ENCODE data around the gene EZR.

The EZR gene

GRCh38 chr6:158778005-158778527, 41.1 kb downstream of the EZR start:
- DNase-seq (ENCODE audit: low spot score): no peak
- no peak for FAIRE-seq

- no peak for FAIRE-seq
- no peak for DNase-seq (ENCODE audit: low spot score)
Observed at GRCh38 chr6:158777510-158777909, 41.7 kb downstream of the EZR start.

DNA sequence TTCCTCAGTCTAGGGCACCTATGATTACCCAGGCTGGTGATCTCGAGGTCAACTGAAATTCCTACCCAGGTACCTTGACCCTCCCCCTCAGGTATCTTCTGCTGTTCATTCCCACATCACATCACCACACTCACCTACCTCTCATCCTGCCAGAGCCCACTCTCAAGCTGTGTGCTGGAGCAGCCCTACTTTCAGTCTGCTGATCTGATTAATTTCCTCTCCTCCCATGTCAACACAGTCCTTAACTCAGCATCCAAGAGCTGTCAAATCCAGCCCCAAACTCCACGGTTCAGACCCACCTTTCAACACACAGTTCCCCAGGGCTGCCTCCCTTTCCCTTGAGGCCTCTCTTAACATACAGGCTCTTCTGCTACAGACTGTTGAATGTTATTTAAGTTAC, 42.4 kb downstream of the EZR start:
- FAIRE-seq: no peak

GRCh38 chr6:158775832-158776231, 43.3 kb downstream of the EZR start:
- no peak for FAIRE-seq
- no peak for DNase-seq (ENCODE audit: low spot score)

More for the DNA sequence above, 42.4 kb downstream of the EZR start:
- no peak for DNase-seq (ENCODE audit: low spot score)

DNA sequence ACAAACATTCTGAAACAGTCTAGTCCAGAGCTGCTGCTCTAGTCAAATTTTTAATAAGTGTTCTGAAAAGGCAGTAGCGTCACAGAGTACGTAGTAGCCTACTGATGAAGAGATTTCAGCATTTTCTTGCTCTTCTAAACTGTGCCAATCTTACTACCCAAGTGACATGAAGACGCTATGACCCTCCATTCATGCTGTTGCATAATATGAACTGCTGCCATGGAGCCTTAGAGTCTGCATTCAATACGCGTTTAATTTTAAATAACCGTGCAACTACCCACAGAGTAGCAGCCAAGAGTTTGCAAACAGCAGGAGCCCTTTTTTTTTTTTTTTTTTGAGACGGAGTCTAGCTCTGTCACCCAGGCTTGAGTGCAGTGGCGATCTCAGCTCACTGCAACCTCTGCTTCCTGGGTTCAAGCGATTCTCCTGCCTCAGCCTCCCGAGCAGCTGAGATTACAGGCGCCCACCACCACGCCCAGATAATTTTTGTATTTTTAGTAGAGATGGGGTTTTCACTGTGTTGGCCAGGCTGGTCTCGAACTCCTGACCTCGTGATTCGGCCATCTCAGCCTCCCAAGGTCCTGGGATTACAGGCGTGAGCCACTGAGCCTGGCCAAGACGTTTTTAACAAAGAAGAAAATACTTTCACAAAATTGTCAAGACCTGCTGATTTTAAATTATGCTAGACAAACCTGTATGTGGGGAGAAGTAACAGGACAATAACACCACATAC, 44.3 kb downstream of the EZR start:
- FAIRE-seq: no peak
- no peak for DNase-seq (ENCODE audit: low spot score)

DNA sequence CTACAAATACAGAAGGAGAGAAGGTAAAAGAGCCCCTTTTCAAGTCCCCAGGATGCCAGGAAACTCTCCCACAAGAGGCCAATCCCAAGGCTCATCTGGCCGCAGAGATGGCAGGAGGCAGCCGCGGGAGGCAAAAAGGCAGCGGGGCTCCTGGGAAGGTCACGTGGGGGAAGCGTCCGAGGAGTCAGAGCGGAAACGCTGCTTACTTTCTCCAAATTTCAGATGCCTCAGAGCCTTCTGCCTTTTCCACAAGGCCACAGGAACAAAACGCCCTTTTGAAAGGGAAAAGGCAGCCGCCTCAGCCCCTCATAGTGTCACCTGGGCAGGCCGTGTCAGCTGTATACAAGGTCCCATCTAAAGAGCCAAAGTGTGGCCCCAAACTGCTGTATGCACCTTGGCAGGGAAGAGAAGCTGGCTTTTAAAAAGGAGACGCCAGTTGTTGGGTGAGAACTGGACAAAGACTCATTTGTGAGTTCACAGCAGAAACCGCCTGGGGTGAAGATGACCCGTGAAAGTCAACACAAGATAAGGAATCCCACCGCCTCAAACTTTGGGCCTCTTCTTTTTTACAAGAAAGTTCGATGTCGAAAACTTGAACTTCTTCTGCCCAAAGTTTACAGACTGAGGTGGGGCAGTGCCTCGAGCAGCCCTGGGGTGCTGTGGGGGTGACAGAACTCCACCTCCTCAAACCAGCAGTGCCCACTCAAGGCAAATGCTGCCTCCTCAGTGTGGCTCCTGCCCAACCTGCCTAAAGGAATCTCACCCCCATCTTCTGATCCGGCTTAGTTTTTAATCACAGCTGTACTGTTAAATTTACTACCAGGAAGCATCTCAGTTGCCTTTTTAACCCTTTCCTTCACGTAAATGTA, 45.4 kb downstream of the EZR start:
- FAIRE-seq: no peak
- DNase-seq (ENCODE audit: low spot score): no peak

DNA sequence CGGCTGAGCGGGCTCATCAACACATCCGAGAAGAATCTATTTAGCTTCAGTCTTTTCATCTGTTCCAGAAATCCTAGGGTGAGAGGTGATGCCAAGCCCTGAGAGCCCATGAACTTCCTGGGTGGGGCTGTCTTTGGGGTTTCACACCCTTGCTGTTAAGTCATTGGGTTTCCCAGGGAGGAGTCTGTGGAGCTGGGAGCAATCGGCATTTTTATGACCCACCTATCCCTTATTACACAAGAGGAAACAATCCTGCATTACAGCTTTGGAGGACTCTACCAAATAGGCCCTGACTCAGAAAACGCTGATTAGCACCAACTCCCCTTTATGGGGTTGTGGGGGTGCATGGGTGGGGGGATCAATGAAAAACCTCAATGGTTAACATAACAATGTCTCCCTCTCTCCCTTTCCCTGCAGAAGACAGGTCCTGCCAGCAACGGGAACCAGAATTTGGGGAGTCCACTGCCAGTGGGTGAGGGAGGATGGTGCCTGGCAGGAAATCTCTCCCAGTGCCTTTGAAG, 46.3 kb downstream of the EZR start:
- no peak for DNase-seq (ENCODE audit: low spot score)
- no peak for FAIRE-seq

DNA sequence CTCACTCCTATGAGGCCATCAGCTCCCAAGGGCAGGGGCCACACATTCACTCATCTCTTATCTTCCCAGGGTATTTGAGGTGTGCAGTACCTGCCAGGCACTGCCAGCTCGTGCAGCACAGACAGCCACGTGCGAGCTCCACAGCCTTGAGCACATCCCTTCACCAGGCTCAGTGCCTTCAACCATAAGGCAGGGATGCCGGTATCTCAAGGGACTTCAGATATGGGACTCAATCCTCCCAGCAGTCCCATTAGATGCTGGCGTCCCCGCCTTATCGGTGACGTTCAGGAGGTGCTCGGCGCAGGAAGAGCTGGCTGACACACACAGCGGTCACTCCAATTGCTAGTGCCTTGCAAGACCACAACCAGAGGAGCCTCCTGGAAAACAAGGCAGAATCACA, 47.0 kb downstream of the EZR start:
- FAIRE-seq (no peak), DNase-seq (ENCODE audit: low spot score) (no peak)

DNA sequence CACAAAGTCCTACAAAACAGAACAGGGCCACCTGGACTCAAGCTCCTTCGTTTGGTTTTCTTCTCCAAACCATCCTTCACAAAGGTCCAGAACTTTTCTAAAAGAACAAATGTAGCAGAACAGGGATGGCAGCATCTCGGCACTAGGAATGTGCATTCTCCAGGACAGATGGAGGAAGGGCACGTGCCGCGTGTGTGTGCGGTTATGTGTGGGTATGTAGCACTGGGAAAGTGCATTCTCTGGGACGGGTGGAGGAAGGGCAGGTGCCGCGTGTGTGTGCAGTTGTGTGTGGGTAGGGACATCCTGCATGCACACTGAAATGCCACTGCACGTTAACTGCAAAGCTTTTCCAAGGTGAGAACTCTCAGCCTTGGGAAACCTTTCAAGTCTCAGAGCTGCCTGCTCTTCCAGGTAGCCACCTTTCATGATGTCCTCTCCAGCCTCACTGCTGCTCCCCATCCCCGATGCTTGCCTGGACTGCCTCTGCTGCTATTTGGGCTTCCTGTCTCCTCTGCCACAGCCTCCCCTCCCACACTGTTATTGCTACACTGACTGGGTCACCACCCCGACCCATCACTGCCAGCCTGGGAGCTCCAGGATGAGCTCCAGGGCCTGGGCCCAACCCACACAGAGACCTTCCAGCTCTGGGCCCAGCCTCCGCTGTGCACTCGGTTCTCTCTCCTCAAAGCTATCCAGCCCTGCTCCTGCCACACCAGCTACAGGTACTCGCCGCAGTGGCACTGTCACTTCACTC, 47.6 kb downstream of the EZR start:
- FAIRE-seq: no peak
- no peak for DNase-seq (ENCODE audit: low spot score)

GRCh38 chr6:158770533-158771330, 48.4 kb downstream of the EZR start:
- FAIRE-seq (no peak), DNase-seq (ENCODE audit: low spot score) (no peak)

DNA sequence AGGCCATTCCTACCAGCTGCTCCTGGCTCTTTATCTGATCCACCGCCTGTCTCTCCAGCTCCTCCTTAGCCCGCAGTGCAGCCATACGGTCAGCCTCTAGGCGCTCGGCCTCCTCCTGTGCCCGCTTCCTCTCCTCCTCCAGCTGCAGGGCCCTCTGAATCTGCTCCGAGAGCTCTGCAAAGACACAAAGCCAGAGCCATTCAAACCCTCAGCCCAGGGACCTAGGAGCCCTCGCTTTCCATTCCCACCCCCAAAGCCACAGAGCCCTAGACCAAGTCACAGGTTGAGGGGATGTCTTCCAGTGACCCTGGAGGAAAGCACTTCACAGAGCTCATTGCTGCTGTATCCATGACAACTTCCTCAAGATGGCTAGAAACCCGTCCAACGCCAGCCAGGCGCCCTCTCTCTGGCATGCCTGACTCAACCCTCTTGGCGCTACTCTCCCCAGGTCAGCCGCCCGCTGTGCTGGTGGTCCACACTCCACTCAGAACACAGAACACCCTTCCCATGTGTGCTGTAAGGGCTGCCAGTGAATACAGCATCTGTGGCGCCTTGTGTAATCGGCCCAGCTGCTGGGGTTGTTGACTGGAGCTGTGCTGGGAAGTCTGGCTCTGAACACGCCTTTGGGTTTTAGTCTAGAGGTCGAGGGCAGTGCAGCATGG, 49.3 kb downstream of the EZR start:
- no peak for DNase-seq (ENCODE audit: low spot score)
- no peak for FAIRE-seq

- FAIRE-seq (no peak), DNase-seq (ENCODE audit: low spot score) (no peak)
Observed at GRCh38 chr6:158769234-158769770, 49.9 kb downstream of the EZR start.

DNA sequence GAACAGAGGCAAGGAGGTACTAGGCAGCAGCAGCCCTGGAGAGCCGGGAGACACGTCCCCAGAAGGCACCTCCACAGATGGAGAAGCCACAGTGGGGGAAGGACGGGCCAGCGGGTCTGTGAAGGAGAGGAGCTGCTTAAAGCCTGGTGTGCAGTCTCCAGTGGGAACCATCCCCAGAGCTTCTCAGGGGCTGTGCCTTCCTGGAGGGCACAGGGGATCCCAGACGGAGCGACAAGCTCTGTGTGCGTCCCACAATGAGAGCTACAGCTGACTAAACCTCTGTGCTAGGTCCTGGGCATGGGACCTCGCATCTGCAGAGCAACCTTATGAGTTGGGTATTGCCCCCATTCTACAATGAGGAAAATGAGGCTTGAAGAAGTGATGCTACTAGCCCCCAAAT, 50.7 kb downstream of the EZR start:
- no peak for DNase-seq (ENCODE audit: low spot score)
- FAIRE-seq: no peak

GRCh38 chr6:158767709-158768108, 51.5 kb downstream of the EZR start:
- FAIRE-seq: no peak
- DNase-seq (ENCODE audit: low spot score): no peak

- DNase-seq (ENCODE audit: low spot score) (no peak), FAIRE-seq (no peak)
Observed at GRCh38 chr6:158766621-158767455, 52.3 kb downstream of the EZR start.

GRCh38 chr6:158765499-158766068, 53.6 kb downstream of the EZR start:
- no peak for FAIRE-seq
- no peak for DNase-seq (ENCODE audit: low spot score)

GRCh38 chr6:158764926-158765325, 54.2 kb downstream of the EZR start:
- DNase-seq (ENCODE audit: low spot score) (no peak), FAIRE-seq (no peak)

GRCh38 chr6:158764183-158764849, 54.9 kb downstream of the EZR start:
- DNase-seq (ENCODE audit: low spot score): no peak
- no peak for FAIRE-seq
